ENCODE results near the gene CHEK1. TPM values are rescaled to one million over a fixed set of nuclear protein-coding genes. Genes with fewer than 3 reads are reported as not detected.
"Not testable (repeated sequence)": the region's sequence is repeated elsewhere in the genome, so short reads cannot be mapped to it uniquely, and the experiment has no call there.

Gene CHEK1
- total RNA-seq = 52.7 and 58.3 TPM in 2 replicates
- long read RNA-seq, full-length matches to known transcripts = 64 of 123 reads
- long read RNA-seq, partial matches to known transcripts = 18 of 123 reads
- long read RNA-seq, other reads (novel, unspliced or antisense) = 41 of 123 reads

DNA sequence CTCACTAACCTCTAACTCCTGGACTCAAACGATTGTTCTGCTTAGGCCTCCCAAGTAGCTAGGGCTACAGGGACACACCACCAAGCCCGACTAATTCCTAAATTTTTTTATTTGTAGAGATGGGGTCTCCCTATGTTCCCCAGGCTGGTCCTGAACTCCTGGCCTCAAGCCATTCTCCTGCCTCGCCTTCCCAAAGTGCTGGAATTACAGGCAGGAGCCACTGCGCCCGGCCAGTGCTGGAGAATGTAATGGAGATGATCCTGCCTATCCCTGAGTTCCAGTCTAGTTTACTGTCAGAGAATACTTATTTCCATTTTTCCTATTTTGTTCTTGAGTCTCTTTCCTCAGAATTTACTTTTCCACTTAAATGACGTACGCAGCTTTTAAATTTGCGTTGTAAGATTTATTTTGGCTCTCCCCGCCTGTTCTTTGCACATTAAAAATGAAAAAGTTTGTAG, at the start of gene CHEK1:
Gene CHEK1 (plus strand): TSS at position 408 of the 458 bp plus-strand sequence. CDS start 1,606 bp downstream, outside the sequence.
- TF ChIP-seq, protein P1, sequence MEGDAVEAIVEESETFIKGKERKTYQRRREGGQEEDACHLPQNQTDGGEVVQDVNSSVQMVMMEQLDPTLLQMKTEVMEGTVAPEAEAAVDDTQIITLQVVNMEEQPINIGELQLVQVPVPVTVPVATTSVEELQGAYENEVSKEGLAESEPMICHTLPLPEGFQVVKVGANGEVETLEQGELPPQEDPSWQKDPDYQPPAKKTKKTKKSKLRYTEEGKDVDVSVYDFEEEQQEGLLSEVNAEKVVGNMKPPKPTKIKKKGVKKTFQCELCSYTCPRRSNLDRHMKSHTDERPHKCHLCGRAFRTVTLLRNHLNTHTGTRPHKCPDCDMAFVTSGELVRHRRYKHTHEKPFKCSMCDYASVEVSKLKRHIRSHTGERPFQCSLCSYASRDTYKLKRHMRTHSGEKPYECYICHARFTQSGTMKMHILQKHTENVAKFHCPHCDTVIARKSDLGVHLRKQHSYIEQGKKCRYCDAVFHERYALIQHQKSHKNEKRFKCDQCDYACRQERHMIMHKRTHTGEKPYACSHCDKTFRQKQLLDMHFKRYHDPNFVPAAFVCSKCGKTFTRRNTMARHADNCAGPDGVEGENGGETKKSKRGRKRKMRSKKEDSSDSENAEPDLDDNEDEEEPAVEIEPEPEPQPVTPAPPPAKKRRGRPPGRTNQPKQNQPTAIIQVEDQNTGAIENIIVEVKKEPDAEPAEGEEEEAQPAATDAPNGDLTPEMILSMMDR (IDR thresholded peaks at IDR 0.05; ENCODE audit: unreplicated experiment) = no peak
- Mint-ChIP-seq H3K4me3 (ENCODE audit: low read depth) (peak within 1 kb of the TSS; percentile 96), H3K27ac (peak within 1 kb of the TSS; percentile 94), H3K36me3 (ENCODE audit: insufficient read depth) (peaks cover 10% of the 10 kb centered on the region), H3K9me3 (ENCODE audit: low read depth) (no peaks in the 10 kb centered on the region), H3K27me3 (no peaks in the 10 kb centered on the region), H3K4me1 (ENCODE audit: low read depth) (peaks cover 21% of the 10 kb centered on the region)
- DNase-seq (ENCODE audit: low spot score, unreplicated experiment) = no peak

DNA sequence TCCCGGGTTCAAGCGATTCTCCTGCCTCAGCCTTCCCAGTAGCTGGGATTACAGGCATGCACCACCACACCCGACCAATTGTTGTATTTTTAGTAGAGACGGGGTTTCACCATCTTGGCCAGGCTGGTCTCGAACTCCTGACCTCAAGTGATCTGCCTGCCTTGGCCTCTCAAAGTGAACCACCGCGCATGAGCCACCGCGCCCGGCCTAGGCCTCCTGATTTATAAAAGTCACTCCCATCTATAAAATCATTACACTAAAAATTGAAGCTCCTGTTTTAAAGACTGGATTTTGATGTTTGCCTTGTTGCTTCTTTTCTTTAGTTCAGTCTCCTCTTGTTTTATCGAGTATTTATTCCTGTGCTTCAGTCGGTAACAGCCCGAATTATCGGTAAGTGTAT, 47.8 kb upstream of the CHEK1 start:
- H3K27me3 Mint-ChIP-seq; H3K27ac Mint-ChIP-seq; H3K9me3 Mint-ChIP-seq (ENCODE audit: low read depth); H3K4me1 Mint-ChIP-seq (ENCODE audit: low read depth); DNase-seq (ENCODE audit: low spot score, unreplicated experiment); H3K4me3 Mint-ChIP-seq (ENCODE audit: low read depth): not testable (repeated sequence)
- peaks cover 18% of the 10 kb centered on the region for H3K36me3 Mint-ChIP-seq (ENCODE audit: insufficient read depth)

DNA sequence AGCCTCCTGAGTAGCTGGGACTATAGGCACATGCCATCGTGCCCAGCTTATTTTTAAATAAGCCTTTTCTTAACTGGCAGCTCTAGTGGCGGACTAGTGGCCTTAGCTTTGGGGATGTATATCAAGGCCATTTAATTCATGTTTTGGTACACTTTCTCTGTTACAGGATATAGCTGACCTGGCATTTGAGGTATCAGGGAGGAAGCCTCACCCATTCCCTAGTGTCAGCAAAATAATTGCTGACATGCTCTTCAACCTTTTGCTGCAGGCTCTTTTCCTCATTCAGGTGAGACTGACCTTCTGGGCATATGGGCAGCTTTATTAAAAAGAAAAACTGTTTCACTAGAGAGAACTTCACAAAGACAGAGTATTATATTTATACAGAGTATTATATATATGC, 46.2 kb upstream of the CHEK1 start:
- no peak overlapping the region for H3K4me3 Mint-ChIP-seq (ENCODE audit: low read depth)
- H3K4me1 Mint-ChIP-seq (ENCODE audit: low read depth) = no peaks in the 10 kb centered on the region
- no peaks in the 10 kb centered on the region for H3K27me3 Mint-ChIP-seq
- DNase-seq (ENCODE audit: low spot score, unreplicated experiment) = no peak
- H3K9me3 Mint-ChIP-seq (ENCODE audit: low read depth) = no peaks in the 10 kb centered on the region
- TF ChIP-seq, protein P1 (IDR thresholded peaks at IDR 0.05; ENCODE audit: unreplicated experiment) = no peak
- H3K36me3 Mint-ChIP-seq (ENCODE audit: insufficient read depth) = peaks cover 19% of the 10 kb centered on the region
- H3K27ac Mint-ChIP-seq = no peak overlapping the region

DNA sequence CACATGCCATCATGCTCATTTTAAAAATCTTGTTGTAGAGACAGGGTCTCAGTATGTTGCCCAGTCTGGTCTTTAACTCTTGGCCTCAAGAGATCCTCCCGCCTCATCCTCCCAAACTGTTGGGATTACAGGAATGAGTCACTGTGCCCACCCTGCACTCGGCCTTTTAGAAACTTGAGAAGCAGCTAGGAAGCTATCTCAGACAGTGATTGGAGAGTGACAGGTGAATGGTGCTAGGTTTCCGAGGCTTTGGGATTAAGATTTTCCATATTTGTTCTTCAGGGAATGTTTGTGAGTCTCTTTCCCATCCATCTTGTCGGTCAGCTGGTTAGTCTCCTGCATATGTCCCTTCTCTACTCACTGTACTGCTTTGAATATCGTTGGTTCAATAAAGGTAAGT, 45.2 kb upstream of the CHEK1 start:
- Mint-ChIP-seq H3K4me3 (ENCODE audit: low read depth) (no peak overlapping the region), H3K27ac (no peak overlapping the region), H3K36me3 (ENCODE audit: insufficient read depth) (peaks cover 23% of the 10 kb centered on the region), H3K27me3 (no peaks in the 10 kb centered on the region), H3K9me3 (ENCODE audit: low read depth) (no peaks in the 10 kb centered on the region), H3K4me1 (ENCODE audit: low read depth) (no peaks in the 10 kb centered on the region)
- TF ChIP-seq, protein P1 (IDR thresholded peaks at IDR 0.05; ENCODE audit: unreplicated experiment) = no peak
- DNase-seq (ENCODE audit: low spot score, unreplicated experiment) = no peak

DNA sequence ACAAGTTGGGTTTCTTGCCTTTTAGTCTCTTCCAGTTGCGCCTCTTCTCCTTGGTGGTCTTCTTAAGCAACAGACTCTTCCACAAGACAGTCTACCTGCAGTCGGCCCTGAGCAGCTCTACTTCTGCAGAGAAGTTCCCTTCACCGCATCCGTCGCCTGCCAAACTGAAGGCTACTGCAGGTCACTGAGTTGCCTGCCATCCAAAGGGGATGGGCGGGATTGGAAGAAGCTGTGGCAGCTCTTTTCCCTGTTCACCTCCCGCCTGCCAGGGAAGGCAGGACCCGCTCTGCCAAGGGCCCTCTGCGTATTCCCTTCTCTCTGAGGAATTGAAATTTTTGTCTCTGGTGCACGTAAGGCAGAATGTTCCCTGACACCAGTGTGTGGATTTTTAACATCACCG, 41.5 kb upstream of the CHEK1 start:
- Mint-ChIP-seq H3K36me3 (ENCODE audit: insufficient read depth) (peaks cover 15% of the 10 kb centered on the region), H3K9me3 (ENCODE audit: low read depth) (no peaks in the 10 kb centered on the region)

DNA sequence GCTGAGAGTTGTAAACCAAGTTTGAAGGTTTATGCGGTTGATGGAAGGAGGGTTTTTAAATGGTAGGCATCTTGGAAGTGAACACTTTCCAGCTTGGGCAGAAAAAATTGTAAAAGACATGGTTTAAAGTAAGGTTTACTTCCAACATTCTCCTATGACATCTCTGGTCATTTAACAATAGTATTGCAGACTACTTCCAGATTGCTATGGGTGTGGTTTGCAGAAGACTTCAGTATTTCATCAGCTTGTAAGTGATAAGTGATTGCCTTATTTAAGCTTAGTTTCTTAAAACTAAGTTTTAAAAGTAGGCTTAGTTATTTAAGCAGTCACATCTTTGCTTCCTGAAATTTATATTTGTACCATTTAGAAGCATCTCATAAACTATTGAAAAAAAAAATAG, 39.5 kb upstream of the CHEK1 start:
- H3K4me1 Mint-ChIP-seq (ENCODE audit: low read depth) = peaks cover 6% of the 10 kb centered on the region
- H3K27ac Mint-ChIP-seq = no peak overlapping the region
- no peak for DNase-seq (ENCODE audit: low spot score, unreplicated experiment)
- peaks cover 14% of the 10 kb centered on the region for H3K36me3 Mint-ChIP-seq (ENCODE audit: insufficient read depth)
- H3K9me3 Mint-ChIP-seq (ENCODE audit: low read depth) = no peaks in the 10 kb centered on the region
- H3K27me3 Mint-ChIP-seq = no peaks in the 10 kb centered on the region
- H3K4me3 Mint-ChIP-seq (ENCODE audit: low read depth) = no peak overlapping the region
- TF ChIP-seq, protein P1 (IDR thresholded peaks at IDR 0.05; ENCODE audit: unreplicated experiment) = no peak

More for the DNA sequence above, 41.5 kb upstream of the CHEK1 start:
- no peak for DNase-seq (ENCODE audit: low spot score, unreplicated experiment)
- TF ChIP-seq, protein P1 (IDR thresholded peaks at IDR 0.05; ENCODE audit: unreplicated experiment) = no peak
- Mint-ChIP-seq H3K4me3 (ENCODE audit: low read depth) (no peak overlapping the region), H3K27me3 (no peaks in the 10 kb centered on the region), H3K27ac (no peak overlapping the region), H3K4me1 (ENCODE audit: low read depth) (peaks cover 3% of the 10 kb centered on the region)

Data from progenitor cell of endocrine pancreas (in vitro differentiated cells).